NCI-H345 treated with DMSO at 0.1 percent for 48 hours (cell line): ENCODE results near the gene PCDHA5.

ENCODE experiments used
- DNase-seq: peaks from one replicate; lab custom pipeline; 2025; ENCODE audit not compliant: unreplicated experiment; lab: John Stamatoyannopoulos, UW

Gene PCDHA5

DNA sequence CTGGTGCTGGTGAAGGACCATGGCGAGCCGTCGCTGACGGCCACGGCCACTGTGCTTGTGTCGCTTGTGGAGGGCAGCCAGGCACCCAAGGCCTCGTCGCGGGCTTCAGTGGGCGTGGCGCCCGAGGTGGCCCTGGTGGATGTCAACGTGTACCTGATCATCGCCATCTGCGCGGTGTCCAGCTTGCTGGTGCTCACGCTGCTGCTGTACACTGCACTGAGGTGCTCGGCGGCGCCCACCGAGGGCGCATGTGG is 36.5 kb downstream of the PCDHA5 start:
- no peak for DNase-seq

DNA sequence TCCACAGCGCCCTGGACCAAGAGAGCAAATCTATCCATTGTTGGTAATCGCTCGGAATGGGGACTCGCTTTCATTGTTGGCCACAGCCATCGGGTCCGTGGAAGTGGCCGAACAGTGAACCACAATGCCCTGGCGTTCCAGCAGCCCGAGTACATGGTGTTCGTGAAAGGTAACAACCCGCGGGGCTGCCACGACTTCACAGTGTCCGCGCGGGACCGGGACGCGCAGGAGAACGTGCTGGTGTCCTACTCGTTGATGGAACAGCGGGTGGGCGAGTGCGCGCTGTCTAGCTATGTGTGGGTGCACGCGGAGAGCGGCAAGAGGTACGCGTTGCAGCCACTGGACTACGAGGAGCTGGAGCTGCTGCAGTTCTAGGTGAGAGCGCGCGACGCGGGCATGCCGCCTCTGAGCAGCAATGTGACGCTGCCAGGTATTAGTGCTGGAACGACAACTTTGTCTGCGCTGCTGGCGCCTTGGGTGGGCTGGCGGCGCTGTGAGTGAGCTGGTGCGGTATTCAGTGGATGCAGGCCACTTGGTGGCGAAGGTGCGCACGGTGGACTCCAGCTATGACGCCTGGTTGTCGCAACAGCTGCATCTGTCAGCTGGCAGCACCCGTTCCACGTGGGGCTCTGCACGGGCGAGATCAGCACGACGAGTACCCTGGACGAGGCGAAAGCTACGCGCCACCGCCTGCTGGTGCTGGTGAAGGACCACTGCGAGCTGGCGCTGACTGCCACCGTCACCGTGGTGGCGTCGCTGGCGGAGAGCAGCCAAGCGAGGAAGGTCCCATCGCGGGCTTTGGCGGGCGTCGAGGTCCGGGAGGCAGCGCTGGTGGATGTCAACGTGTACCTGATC is 41.3 kb downstream of the PCDHA5 start:
- no peak for DNase-seq

DNA sequence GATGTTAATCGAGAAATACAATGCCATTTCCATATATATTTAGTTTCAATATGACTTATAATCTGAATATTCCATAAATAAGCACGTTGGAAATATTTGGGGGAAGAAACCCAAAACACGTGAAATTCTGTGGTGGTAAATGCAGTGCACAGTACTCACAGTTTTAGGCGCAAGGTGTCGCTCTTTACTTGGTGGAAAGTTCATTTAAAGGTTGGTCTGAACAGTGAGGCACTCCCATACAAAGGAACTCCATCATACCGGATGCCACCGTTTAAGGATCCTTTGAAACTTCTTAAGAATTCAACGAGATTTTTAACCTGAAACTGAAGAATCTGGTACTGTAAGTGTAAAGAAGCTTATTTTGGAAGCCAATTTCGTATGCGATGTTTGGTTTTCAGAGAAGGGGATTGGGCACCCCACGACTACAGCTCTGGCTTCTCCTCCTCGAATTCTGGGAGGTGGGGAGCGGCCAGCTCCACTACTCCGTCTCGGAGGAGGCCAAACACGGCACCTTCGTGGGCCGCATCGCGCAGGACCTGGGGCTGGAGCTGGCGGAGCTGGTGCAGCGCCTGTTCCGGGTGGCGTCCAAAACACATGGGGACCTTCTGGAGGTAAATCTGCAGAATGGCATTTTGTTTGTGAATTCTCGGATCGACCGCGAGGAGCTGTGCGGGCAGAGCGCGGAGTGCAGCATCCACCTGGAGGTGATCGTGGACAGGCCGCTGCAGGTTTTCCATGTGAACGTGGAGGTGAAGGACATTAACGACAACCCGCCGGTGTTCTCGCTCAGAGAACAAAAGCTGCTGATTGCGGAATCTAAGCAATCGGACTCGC is 47.5 kb downstream of the PCDHA5 start, which contains the start of gene PCDHA11:
Gene PCDHA11, plus strand, starts transcription at position 237 of the 834 bp plus-strand sequence. Its CDS starts 147 bp downstream, at position 384.
- no peak for DNase-seq

DNA sequence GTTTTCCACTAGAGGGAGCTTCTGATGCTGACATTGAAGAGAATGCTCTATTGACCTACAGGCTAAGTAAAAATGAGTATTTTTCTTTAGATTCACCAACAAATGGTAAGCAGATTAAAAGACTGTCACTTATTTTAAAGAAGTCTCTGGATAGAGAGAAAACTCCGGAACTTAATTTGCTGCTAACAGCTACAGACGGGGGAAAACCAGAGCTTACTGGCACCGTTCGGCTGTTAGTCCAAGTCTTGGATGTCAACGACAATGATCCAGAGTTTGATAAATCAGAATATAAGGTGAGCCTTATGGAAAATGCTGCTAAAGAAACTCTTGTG is 48.1 kb downstream of the PCDHA5 start:
- DNase-seq = no peak

DNA sequence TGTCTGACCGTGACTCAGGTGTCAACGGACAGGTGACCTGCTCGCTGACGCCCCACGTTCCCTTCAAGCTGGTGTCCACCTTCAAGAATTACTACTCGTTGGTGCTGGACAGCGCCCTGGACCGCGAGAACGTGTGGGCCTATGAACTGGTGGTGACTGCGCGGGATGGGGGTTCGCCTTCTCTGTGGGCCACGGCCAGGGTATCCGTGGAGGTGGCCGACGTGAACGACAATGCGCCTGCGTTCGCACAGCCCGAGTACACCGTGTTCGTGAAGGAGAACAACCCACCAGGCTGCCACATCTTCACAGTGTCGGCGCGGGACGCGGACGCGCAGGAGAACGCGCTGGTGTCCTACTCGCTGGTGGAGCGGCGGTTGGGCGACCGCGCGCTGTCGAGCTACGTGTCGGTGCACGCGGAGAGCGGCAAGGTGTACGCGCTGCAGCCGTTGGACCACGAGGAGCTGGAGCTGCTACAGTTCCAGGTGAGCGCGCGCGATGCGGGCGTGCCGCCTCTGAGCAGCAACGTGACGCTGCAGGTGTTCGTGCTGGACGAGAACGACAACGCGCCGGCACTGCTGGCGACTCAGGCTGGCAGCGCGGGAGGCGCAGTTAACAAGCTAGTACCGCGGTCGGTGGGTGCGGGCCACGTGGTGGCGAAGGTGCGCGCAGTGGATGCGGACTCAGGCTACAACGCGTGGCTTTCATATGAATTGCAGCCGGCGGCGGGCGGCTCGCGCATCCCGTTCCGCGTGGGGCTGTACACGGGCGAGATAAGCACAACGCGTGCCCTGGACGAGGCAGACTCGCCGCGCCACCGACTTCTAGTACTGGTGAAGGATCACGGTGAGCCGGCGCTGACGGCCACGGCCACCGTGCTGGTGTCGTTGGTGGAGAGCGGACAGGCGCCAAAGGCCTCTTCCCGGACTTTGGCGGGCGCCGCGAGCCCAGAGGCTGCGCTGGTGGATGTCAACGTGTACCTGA is 49.1 kb downstream of the PCDHA5 start:
- no peak for DNase-seq
